Measurements from ENCODE around the gene ZC2HC1B.
"Not testable (repeated sequence)": the region's sequence is repeated elsewhere in the genome, so short reads cannot be mapped to it uniquely, and the experiment has no call there.

The ZC2HC1B gene

GRCh38 chr6:143864234-143864633, at the start of gene ZC2HC1B:
TSS of gene ZC2HC1B (plus strand) at chr6:143864474. CDS start at chr6:143864540, 66 bp downstream.
- DNase-seq (ENCODE audit: low spot score) (no peak), FAIRE-seq (no peak)

GRCh38 chr6:143817621-143818020, 46.7 kb upstream of the ZC2HC1B start:
- DNase-seq (ENCODE audit: low spot score) (no peak), FAIRE-seq (no peak)

GRCh38 chr6:143821359-143821758, 42.9 kb upstream of the ZC2HC1B start:
- FAIRE-seq (no peak), DNase-seq (ENCODE audit: low spot score) (no peak)

GRCh38 chr6:143822584-143823024, 41.7 kb upstream of the ZC2HC1B start:
- no peak for FAIRE-seq
- peak; percentile 8 for DNase-seq (ENCODE audit: low spot score)

GRCh38 chr6:143823548-143823947, 40.7 kb upstream of the ZC2HC1B start:
- FAIRE-seq: no peak
- DNase-seq (ENCODE audit: low spot score): peak; percentile 36

GRCh38 chr6:143828572-143828971, 35.7 kb upstream of the ZC2HC1B start:
- FAIRE-seq (no peak), DNase-seq (ENCODE audit: low spot score) (no peak)

GRCh38 chr6:143836150-143836549, 28.1 kb upstream of the ZC2HC1B start:
- FAIRE-seq (no peak), DNase-seq (ENCODE audit: low spot score) (no peak)

- DNase-seq (ENCODE audit: low spot score): no peak
- FAIRE-seq: no peak
These were observed 25.9 kb upstream of the ZC2HC1B start for GRCh38 chr6:143838395-143838794.

- no peak for FAIRE-seq
- DNase-seq (ENCODE audit: low spot score): no peak
These were observed 25.1 kb upstream of the ZC2HC1B start for GRCh38 chr6:143839196-143839595.

- no peak for FAIRE-seq
These were observed 23.5 kb upstream of the ZC2HC1B start for GRCh38 chr6:143840595-143841265.

GRCh38 chr6:143842461-143842901, 21.8 kb upstream of the ZC2HC1B start:
- FAIRE-seq (no peak), DNase-seq (ENCODE audit: low spot score) (no peak)

More at GRCh38 chr6:143840595-143841265, 23.5 kb upstream of the ZC2HC1B start:
- DNase-seq (ENCODE audit: low spot score): no peak

GRCh38 chr6:143842902-143843676, 21.2 kb upstream of the ZC2HC1B start, which contains the start of gene LTV1:
TSS of gene LTV1 (plus strand) at chr6:143843338. CDS start at chr6:143843478, 140 bp downstream.
- FAIRE-seq: peak; percentile 87
- peak; percentile 99 for DNase-seq (ENCODE audit: low spot score)

- no peak for DNase-seq (ENCODE audit: low spot score)
- FAIRE-seq: no peak
These were observed 20.6 kb upstream of the ZC2HC1B start for GRCh38 chr6:143843677-143843999.

GRCh38 chr6:143844006-143844405, 20.3 kb upstream of the ZC2HC1B start:
- DNase-seq (ENCODE audit: low spot score) (no peak), FAIRE-seq (no peak)

- FAIRE-seq: no peak
- no peak for DNase-seq (ENCODE audit: low spot score)
These were observed 19.2 kb upstream of the ZC2HC1B start for GRCh38 chr6:143845033-143845432.

- FAIRE-seq: not testable (repeated sequence)
These were observed 12.6 kb upstream of the ZC2HC1B start for GRCh38 chr6:143851706-143852105.

GRCh38 chr6:143855057-143855456, 9.2 kb upstream of the ZC2HC1B start:
- FAIRE-seq; DNase-seq (ENCODE audit: low spot score): not testable (repeated sequence)

More at GRCh38 chr6:143851706-143852105, 12.6 kb upstream of the ZC2HC1B start:
- DNase-seq (ENCODE audit: low spot score): not testable (repeated sequence)

GRCh38 chr6:143856762-143857161, 7.5 kb upstream of the ZC2HC1B start:
- FAIRE-seq: not testable (repeated sequence)

GRCh38 chr6:143857651-143858050, 6.6 kb upstream of the ZC2HC1B start:
- no peak for DNase-seq (ENCODE audit: low spot score)

More at GRCh38 chr6:143856762-143857161, 7.5 kb upstream of the ZC2HC1B start:
- DNase-seq (ENCODE audit: low spot score): not testable (repeated sequence)

GRCh38 chr6:143859891-143860660, 4.2 kb upstream of the ZC2HC1B start:
- DNase-seq (ENCODE audit: low spot score): no peak
- FAIRE-seq: no peak

More at GRCh38 chr6:143857651-143858050, 6.6 kb upstream of the ZC2HC1B start:
- FAIRE-seq: no peak

- no peak for FAIRE-seq
These were observed 503 bp upstream of the ZC2HC1B start for GRCh38 chr6:143863771-143864170.

More at GRCh38 chr6:143863771-143864170, 503 bp upstream of the ZC2HC1B start:
- no peak for DNase-seq (ENCODE audit: low spot score)

All from urothelium cell line (cell line).